B cell (primary cell): ENCODE results near the gene RAB11B. TPM values are rescaled to one million over a fixed set of nuclear protein-coding genes. Genes with fewer than 3 reads are reported as not detected.

Experiments used
- ATAC-seq: fragments of 200-7000 bp; cut with Tn5 transposase; one replicate; pipeline ENCODE4 v1.10.0; 2021; ENCODE audit warnings: low read depth, mild to moderate bottlenecking, moderate number of reproducible peaks, moderate library complexity
- CTCF ChIA-PET: fragments of 350-600 bp; sonication (Branson Sonifier 250); formaldehyde crosslinking; loops from one replicate; lab custom pipeline; 2021; ENCODE audit warnings: antibody characterized with exemption, inconsistent platforms; lab: Charles Lee
- POLR2A ChIA-PET: fragments of 350-600 bp; sonication (Branson Sonifier 250); formaldehyde crosslinking; loops from one replicate; lab custom pipeline; 2021; ENCODE audit warnings: antibody characterized with exemption; lab: Charles Lee
- DNase-seq: peaks from one replicate; pipeline ENCODE4 v3.0.0; 2013
- H2AFZ ChIP-seq: 2 replicates; pipeline ENCODE4 v1.6.1; 2012; ENCODE audit warnings: mild to moderate bottlenecking, low read depth, low read length; ENCODE audit not compliant: insufficient read depth, poor library complexity, severe bottlenecking
- H3K27ac ChIP-seq, 2 donors: 1 replicate in 1 of 2; 2 replicates in 1 of 2; pipeline ENCODE4 v1.5.1; 2012 to 2013; ENCODE audit warnings: low read length in 2 of 2, mild to moderate bottlenecking in 2 of 2, moderate library complexity in 1 of 2
- H3K27me3 ChIP-seq, 4 experiments: fragments of 200-600 bp in 1 of 4; sonication (generic) in 1 of 4; replicated peaks in 1 of 4; 1 replicate in 2 of 4; 2 replicates in 2 of 4; pipeline versions ENCODE4 v1.6.1 to v1.7.0; 2013 to 2016; ENCODE audit warnings: low read length in 3 of 4, mild to moderate bottlenecking in 2 of 4, mixed read lengths in 1 of 4, moderate library complexity in 1 of 4; ENCODE audit not compliant: insufficient read depth in 4 of 4, control insufficient read depth in 3 of 4; ENCODE audit errors: control extremely low read depth in 1 of 4
- H3K36me3 ChIP-seq, 2 experiments: replicated peaks in 1 of 2; 1 replicate in 1 of 2; 2 replicates in 1 of 2; pipeline versions ENCODE4 v1.6.1 to v1.7.1; 2013; ENCODE audit warnings: low read length in 1 of 2; ENCODE audit not compliant: insufficient read depth in 2 of 2, control insufficient read depth in 1 of 2; ENCODE audit errors: control extremely low read depth in 1 of 2, extremely low read depth in 1 of 2
- H3K4me1 ChIP-seq, 2 donors: fragments of 200-600 bp in 1 of 2; sonication (generic) in 1 of 2; 1 replicate in 1 of 2; 2 replicates in 1 of 2; pipeline versions ENCODE4 v1.5.1 to v1.6.1; 2013 to 2017; ENCODE audit warnings: low read length in 2 of 2; ENCODE audit not compliant: control insufficient read depth in 2 of 2, insufficient read depth in 2 of 2
- H3K4me2 ChIP-seq: replicated peaks from 2 replicates; pipeline ENCODE3; 2012; ENCODE audit warnings: mild to moderate bottlenecking, low read depth, low read length; ENCODE audit not compliant: poor library complexity, severe bottlenecking
- H3K4me3 ChIP-seq, 5 experiments: fragments of 200-600 bp in 1 of 5; sonication (generic) in 1 of 5; 1 replicate in 3 of 5; 2 replicates in 2 of 5; pipeline versions ENCODE4 v1.5.1 to v1.7.0; 2011 to 2016; ENCODE audit warnings: low read length in 4 of 5, mild to moderate bottlenecking in 4 of 5, low read depth in 2 of 5, control low read depth in 1 of 5, moderate library complexity in 1 of 5; ENCODE audit not compliant: insufficient read depth in 1 of 5; ENCODE audit errors: control extremely low read depth in 1 of 5, extremely low read depth in 1 of 5
- H3K79me2 ChIP-seq: fragments of 200-600 bp; sonication (generic); one replicate; pipeline ENCODE4 v1.6.0; 2016; ENCODE audit warnings: low read length; ENCODE audit not compliant: control insufficient read depth, insufficient read depth
- H3K9ac ChIP-seq: fragments of 200-600 bp; sonication (generic); 2 replicates; pipeline ENCODE4 v1.6.1; 2017; ENCODE audit warnings: mild to moderate bottlenecking, low read length, moderate library complexity
- H3K9me3 ChIP-seq, 3 donors: one replicate each; pipeline versions ENCODE4 v1.6.1 to v1.7.1; 2013; ENCODE audit warnings: low read length in 2 of 3; ENCODE audit not compliant: control insufficient read depth in 2 of 3, insufficient read depth in 1 of 3; ENCODE audit errors: control extremely low read depth in 1 of 3
- H4K20me1 ChIP-seq: 2 replicates; pipeline ENCODE4 v1.6.0; 2012; ENCODE audit warnings: mild to moderate bottlenecking, low read length; ENCODE audit not compliant: insufficient read depth, control insufficient read depth, poor library complexity, severe bottlenecking
- H3K27ac Mint-ChIP-seq: one replicate; pipeline ENCODE4 v1.8.0; 2021; ENCODE audit warnings: mixed read lengths
- H3K27me3 Mint-ChIP-seq: one replicate; pipeline ENCODE4 v1.8.0; 2021; ENCODE audit warnings: mixed read lengths
- H3K4me1 Mint-ChIP-seq: one replicate; pipeline ENCODE4 v1.8.0; 2021; ENCODE audit warnings: mixed read lengths
- H3K4me3 Mint-ChIP-seq: one replicate; pipeline ENCODE4 v1.8.0; 2021; ENCODE audit warnings: mixed read lengths
- H3K9me3 Mint-ChIP-seq: one replicate; pipeline ENCODE4 v1.8.0; 2022; ENCODE audit warnings: mixed read lengths; ENCODE audit not compliant: insufficient read depth
- EZH2 ChIP-seq: IDR thresholded peaks from 2 replicates; pipeline ENCODE4 v1.6.1; 2012; ENCODE audit warnings: borderline replicate concordance, low read depth, mild to moderate bottlenecking, moderate library complexity, low read length; ENCODE audit not compliant: insufficient read depth, poor library complexity, severe bottlenecking
- WGBS: methylation state at CpG from one replicate; pipeline ENCODE4 v1.1.5; 2013; ENCODE audit warnings: missing lambda C conversion rate; ENCODE audit not compliant: insufficient coverage; 5-methylcytosine and 5-hydroxymethylcytosine counted together
- intact Hi-C: fragments of 100-400 bp; cut with micrococcal nuclease; formaldehyde crosslinking; loops from one replicate; pipeline ENCODE4 v1.10.0; 2022
- polyA plus RNA-seq: library from polyadenylated mRNA; depleted of rRNA; stranded (reverse); fragments of >200 nt; gene quantifications from 2 replicates; pipeline ENCODE4 v1.2.3, GENCODE V29; 2012
- total RNA-seq, 2 donors: library from RNA; stranded (reverse); fragments of 120-200 nt in 1 of 2; gene quantifications; 1 replicate in 1 of 2; 2 replicates in 1 of 2; pipeline versions ENCODE4 v1.2.3 to v1.2.4, GENCODE V29; 2013 to 2022
- TF ChIP-seq, protein P1 (sequence below): fragments of 200-600 bp; IDR thresholded peaks from one replicate; pipeline ENCODE4 v1.8.0; 2022; ENCODE audit warnings: antibody characterized with exemption, mild to moderate bottlenecking

Gene RAB11B
- total and polyA plus RNA-seq, 2 donors (not counting 1 experiment from before 2014, with no cell fraction given) = 130 to 165 TPM

DNA sequence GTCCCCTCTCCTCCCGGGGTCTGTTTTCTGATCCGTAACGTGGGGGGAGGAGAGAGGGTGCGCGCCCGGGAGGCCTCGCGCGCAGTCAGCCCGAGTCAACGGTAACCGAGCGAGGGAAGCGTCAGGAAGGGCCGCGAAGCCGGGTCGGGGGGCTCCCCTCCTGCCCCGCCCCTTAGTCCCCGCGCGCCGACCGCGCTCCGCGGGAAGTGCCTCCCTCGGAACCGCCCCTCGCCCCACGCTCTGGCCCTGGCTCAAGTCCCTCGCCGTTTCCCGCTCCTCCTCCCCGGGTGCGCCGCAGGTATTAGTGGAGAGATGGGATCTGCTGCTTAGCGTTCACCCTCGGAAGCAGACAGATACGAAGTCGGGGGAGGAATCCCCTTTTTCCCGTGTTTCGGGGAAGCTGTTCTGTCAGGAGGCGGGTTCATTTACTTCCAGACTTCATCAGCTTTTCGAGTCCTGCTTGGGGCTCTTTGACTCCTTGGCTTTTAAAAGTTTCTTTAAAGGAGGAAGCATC, 55.4 kb downstream of the RAB11B start:
- no peaks in the 10 kb centered on the region for H3K9me3 Mint-ChIP-seq
- H4K20me1 ChIP-seq = peaks cover 56% of the 10 kb centered on the region
- H3K4me3 ChIP-seq = peak overlapping the region; percentile 45 to 97 (median 97)
- peak overlapping the region; percentile 90 for H3K27ac Mint-ChIP-seq
- no peaks in the 10 kb centered on the region for H3K27me3 Mint-ChIP-seq
- H3K9me3 ChIP-seq = no peaks in the 10 kb centered on the region
- DNase-seq (peak; percentile 62), ATAC-seq (peak; percentile 11)
- POLR2A ChIA-PET = interaction anchor here (0.7 to 3.0 kb wide), 3 partner anchors 27 to 68 kb away, joined by 3 to 19 read pairs (median 10); partner anchors contain the start of genes MARCHF2 and ZNF414
- peaks cover 0 to 25% of the 10 kb centered on the region in 2 experiments for H3K36me3 ChIP-seq
- CTCF ChIA-PET = interaction anchor here (0.6 to 2.8 kb wide), 6 partner anchors 24 to 134 kb away, joined by 3 to 10 read pairs (median 4); partner anchors contain the start of gene MARCHF2
- H3K79me2 ChIP-seq = peaks cover 57% of the 10 kb centered on the region
- intact Hi-C loops = no loop called here
- H3K4me3 Mint-ChIP-seq = peak overlapping the region; percentile 87
- WGBS = under 1% methylated on average over 29 of the region's 45 CpGs
- H2AFZ ChIP-seq = peak overlapping the region; percentile 92
- peak overlapping the region; percentile 99 for H3K9ac ChIP-seq
- peak overlapping the region; percentile 89 to 97 for H3K27ac ChIP-seq
- peaks cover 42% of the 10 kb centered on the region for H3K4me1 Mint-ChIP-seq
- no peaks in the 10 kb centered on the region for H3K27me3 ChIP-seq
- no peak for TF ChIP-seq EZH2
- TF ChIP-seq, protein P1, sequence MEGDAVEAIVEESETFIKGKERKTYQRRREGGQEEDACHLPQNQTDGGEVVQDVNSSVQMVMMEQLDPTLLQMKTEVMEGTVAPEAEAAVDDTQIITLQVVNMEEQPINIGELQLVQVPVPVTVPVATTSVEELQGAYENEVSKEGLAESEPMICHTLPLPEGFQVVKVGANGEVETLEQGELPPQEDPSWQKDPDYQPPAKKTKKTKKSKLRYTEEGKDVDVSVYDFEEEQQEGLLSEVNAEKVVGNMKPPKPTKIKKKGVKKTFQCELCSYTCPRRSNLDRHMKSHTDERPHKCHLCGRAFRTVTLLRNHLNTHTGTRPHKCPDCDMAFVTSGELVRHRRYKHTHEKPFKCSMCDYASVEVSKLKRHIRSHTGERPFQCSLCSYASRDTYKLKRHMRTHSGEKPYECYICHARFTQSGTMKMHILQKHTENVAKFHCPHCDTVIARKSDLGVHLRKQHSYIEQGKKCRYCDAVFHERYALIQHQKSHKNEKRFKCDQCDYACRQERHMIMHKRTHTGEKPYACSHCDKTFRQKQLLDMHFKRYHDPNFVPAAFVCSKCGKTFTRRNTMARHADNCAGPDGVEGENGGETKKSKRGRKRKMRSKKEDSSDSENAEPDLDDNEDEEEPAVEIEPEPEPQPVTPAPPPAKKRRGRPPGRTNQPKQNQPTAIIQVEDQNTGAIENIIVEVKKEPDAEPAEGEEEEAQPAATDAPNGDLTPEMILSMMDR = no peak
- peak overlapping the region; percentile 93 for H3K4me2 ChIP-seq
- H3K4me1 ChIP-seq = peaks cover 43 to 53% of the 10 kb centered on the region in 2 donors
